SU-DHL-6 (cell line): ENCODE measurements around the gene TNNC1.

Source experiments
- H2AFZ ChIP-seq: fragments of 200-600 bp; sonication (generic); 2 replicates; pipeline ENCODE4 v1.6.1; 2014; ENCODE audit warnings: low read depth, mild to moderate bottlenecking, moderate library complexity, mixed read lengths, antibody characterized with exemption, low read length; ENCODE audit not compliant: severe bottlenecking
- H3F3A ChIP-seq: fragments of 200-600 bp; shearing (Covaris generic); 2 replicates; pipeline ENCODE4 v1.6.0; 2016; ENCODE audit warnings: antibody characterized with exemption, mild to moderate bottlenecking; ENCODE audit not compliant: insufficient read depth
- H3K27ac ChIP-seq: fragments of 200-600 bp; sonication (generic); 2 replicates; pipeline ENCODE4 v1.5.1; 2016; ENCODE audit warnings: low read depth, mild to moderate bottlenecking, low read length, moderate library complexity, mixed read lengths
- H3K27me3 ChIP-seq: fragments of 200-600 bp; sonication (generic), shearing (Covaris generic); 2 replicates; pipeline ENCODE4 v1.6.0; 2014; ENCODE audit warnings: mild to moderate bottlenecking, low read length
- H3K36me3 ChIP-seq: fragments of 200-600 bp; sonication (generic); 2 replicates; pipeline ENCODE4 v1.6.1; 2014; ENCODE audit warnings: mild to moderate bottlenecking, low read length, mixed read lengths
- H3K4me2 ChIP-seq: fragments of 300-600, 200-600 bp; shearing (Covaris generic), sonication (generic); 2 replicates; pipeline ENCODE4 v1.6.0; 2014; ENCODE audit warnings: low read length, low read depth, mild to moderate bottlenecking; ENCODE audit not compliant: poor library complexity, severe bottlenecking
- H3K4me3 ChIP-seq: fragments of 200-600 bp; sonication (generic); 2 replicates; pipeline ENCODE4 v1.5.1; 2014; ENCODE audit warnings: antibody characterized with exemption, low read length, mild to moderate bottlenecking, mixed read lengths; ENCODE audit not compliant: insufficient read depth, poor library complexity, severe bottlenecking
- H3K79me2 ChIP-seq: fragments of 200-600 bp; sonication (generic); 2 replicates; pipeline ENCODE4 v1.6.1; 2014; ENCODE audit warnings: mild to moderate bottlenecking, low read length, moderate library complexity; ENCODE audit not compliant: insufficient read depth
- H3K9ac ChIP-seq: fragments of 200-600 bp; sonication (generic); 2 replicates; pipeline ENCODE4 v1.7.0; 2014; ENCODE audit warnings: mild to moderate bottlenecking, low read length
- H3K9me2 ChIP-seq: fragments of 200-600 bp; sonication (generic); replicated peaks from 2 replicates; pipeline ENCODE4 v1.6.1; 2014; ENCODE audit warnings: low read length; ENCODE audit not compliant: insufficient read depth
- H3K9me3 ChIP-seq: fragments of 200-600 bp; sonication (generic); 2 replicates; pipeline ENCODE4 v1.6.1; 2014; ENCODE audit warnings: low read length, mixed read lengths; ENCODE audit not compliant: insufficient read depth
- H4K20me1 ChIP-seq: fragments of 200-600 bp; sonication (generic); 2 replicates; pipeline ENCODE4 v1.6.1; 2014; ENCODE audit warnings: low read depth, mild to moderate bottlenecking, antibody characterized with exemption, low read length, moderate library complexity, mixed read lengths
- EZH2phosphoT487 ChIP-seq: fragments of 200-600 bp; sonication (generic), shearing (Covaris generic); conservative IDR thresholded peaks from 2 replicates; pipeline ENCODE4 v1.6.1; 2018; ENCODE audit warnings: mild to moderate bottlenecking, antibody characterized with exemption, low read length, moderate library complexity, mixed read lengths
- TF ChIP-seq, protein P1 (sequence below): fragments of 200-600 bp; sonication (generic); IDR thresholded peaks from one replicate; pipeline ENCODE4 v1.5.1; 2017; ENCODE audit warnings: antibody characterized with exemption, mild to moderate bottlenecking, low read length, moderate library complexity; ENCODE audit not compliant: insufficient read depth, poor library complexity, severe bottlenecking

The TNNC1 gene

DNA sequence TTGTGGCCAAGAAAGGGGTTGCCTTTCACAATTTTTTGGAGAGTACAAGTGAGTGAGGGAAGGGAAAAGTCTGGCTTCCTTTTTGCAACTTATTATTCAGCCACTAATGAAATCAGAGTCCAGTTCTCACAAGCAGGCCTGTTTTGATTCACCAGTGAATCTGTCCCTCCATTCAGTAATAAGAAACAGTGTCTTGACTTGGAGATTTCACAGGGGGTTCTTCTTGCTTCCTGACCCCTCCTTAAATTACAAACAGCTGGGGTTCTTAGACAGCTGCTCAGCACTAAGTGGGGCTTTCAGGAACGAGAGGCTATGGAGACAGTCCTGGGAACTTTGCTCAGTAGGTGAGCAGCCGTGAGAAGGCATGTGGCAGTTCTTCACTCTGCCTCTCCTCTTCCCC is 33.5 kb downstream of the TNNC1 start:
- no peaks in the 10 kb centered on the region for H3K79me2 ChIP-seq
- no peaks in the 10 kb centered on the region for H4K20me1 ChIP-seq
- no peaks in the 10 kb centered on the region for H3K9me2 ChIP-seq
- H3K4me3 ChIP-seq, result no peak overlapping the region
- no peak for TF ChIP-seq EZH2phosphoT487
- TF ChIP-seq, protein P1, sequence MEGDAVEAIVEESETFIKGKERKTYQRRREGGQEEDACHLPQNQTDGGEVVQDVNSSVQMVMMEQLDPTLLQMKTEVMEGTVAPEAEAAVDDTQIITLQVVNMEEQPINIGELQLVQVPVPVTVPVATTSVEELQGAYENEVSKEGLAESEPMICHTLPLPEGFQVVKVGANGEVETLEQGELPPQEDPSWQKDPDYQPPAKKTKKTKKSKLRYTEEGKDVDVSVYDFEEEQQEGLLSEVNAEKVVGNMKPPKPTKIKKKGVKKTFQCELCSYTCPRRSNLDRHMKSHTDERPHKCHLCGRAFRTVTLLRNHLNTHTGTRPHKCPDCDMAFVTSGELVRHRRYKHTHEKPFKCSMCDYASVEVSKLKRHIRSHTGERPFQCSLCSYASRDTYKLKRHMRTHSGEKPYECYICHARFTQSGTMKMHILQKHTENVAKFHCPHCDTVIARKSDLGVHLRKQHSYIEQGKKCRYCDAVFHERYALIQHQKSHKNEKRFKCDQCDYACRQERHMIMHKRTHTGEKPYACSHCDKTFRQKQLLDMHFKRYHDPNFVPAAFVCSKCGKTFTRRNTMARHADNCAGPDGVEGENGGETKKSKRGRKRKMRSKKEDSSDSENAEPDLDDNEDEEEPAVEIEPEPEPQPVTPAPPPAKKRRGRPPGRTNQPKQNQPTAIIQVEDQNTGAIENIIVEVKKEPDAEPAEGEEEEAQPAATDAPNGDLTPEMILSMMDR, result no peak
- no peaks in the 10 kb centered on the region for H3K9me3 ChIP-seq
- H3K4me2 ChIP-seq, result no peak overlapping the region
- no peak overlapping the region for H3K27ac ChIP-seq
- peaks cover 4% of the 10 kb centered on the region; the same call in 1 of the 2 replicates for H3K36me3 ChIP-seq
- H3F3A ChIP-seq, result peaks cover 5% of the 10 kb centered on the region; the same call in 1 of the 2 replicates
- no peaks in the 10 kb centered on the region for H3K27me3 ChIP-seq
- H3K9ac ChIP-seq, result no peak overlapping the region
- no peak overlapping the region for H2AFZ ChIP-seq

DNA sequence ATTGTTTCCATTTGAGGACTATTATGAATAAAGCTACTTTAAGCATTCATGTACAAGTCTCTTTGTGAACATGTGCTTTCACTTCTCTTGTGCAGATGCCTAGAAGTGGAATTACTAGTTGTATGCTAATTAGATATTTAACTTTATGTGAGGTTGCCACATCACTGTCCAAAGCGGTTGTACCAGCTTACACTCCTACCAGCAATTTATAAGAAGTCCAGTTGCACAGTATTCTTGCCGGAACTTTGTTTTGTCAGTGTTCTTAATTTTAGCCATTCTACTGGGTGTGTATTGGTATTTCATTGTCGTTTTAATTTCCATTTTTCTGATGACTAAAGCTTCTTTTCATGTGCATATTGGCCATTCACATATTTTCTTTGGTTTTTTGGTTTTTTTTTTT is 38.0 kb downstream of the TNNC1 start:
- no peaks in the 10 kb centered on the region for H3K27me3 ChIP-seq
- H3K4me2 ChIP-seq, result no peak overlapping the region
- H3K9me3 ChIP-seq, result no peaks in the 10 kb centered on the region
- no peak overlapping the region for H3K9ac ChIP-seq
- H3F3A ChIP-seq, result 0 out of 2 replicates have a peak, but pooled peaks cover 14% of the 10 kb centered on the region
- H3K4me3 ChIP-seq, result no peak overlapping the region
- peaks cover 4% of the 10 kb centered on the region; the same call in 1 of the 2 replicates for H3K36me3 ChIP-seq
- H3K9me2 ChIP-seq, result no peaks in the 10 kb centered on the region
- H4K20me1 ChIP-seq, result no peaks in the 10 kb centered on the region
- H2AFZ ChIP-seq, result no peak overlapping the region
- H3K27ac ChIP-seq, result no peak overlapping the region
- no peaks in the 10 kb centered on the region for H3K79me2 ChIP-seq
- TF ChIP-seq EZH2phosphoT487, result no peak
- TF ChIP-seq, protein P1, result no peak

DNA sequence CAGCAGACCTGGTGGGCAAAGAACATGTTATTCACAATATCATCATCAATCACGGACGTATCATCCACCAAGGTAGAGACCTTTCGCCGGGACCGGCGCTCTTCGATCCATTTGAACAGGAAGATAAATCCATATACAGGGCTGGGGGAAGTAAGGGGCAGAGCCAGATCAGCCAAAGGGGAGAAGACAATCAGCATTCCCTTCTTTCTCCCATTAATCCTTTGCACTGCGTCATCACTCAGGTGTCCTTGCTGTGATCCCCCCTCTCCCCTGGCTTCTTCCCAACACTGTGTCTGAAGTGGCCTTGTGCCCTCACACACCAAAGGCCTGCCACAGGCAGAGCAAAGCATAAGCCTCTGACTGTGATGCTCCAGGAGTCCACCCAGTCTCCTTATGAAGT is 45.4 kb downstream of the TNNC1 start:
- no peaks in the 10 kb centered on the region for H3K36me3 ChIP-seq
- no peak overlapping the region for H3K27ac ChIP-seq
- H3K4me3 ChIP-seq, result peak overlapping the region; percentile 97
- H3K9ac ChIP-seq, result no peak overlapping the region; the same call in 1 of the 2 replicates
- no peaks in the 10 kb centered on the region for H4K20me1 ChIP-seq
- H2AFZ ChIP-seq, result no peak overlapping the region
- 0 out of 2 replicates have a peak, but pooled peaks cover 9% of the 10 kb centered on the region for H3F3A ChIP-seq
- no peaks in the 10 kb centered on the region for H3K27me3 ChIP-seq
- no peaks in the 10 kb centered on the region for H3K9me2 ChIP-seq
- TF ChIP-seq EZH2phosphoT487, result no peak
- TF ChIP-seq, protein P1, result no peak
- H3K9me3 ChIP-seq, result no peaks in the 10 kb centered on the region
- peak overlapping the region; percentile 98 for H3K4me2 ChIP-seq
- peaks cover 13% of the 10 kb centered on the region for H3K79me2 ChIP-seq
